IMR-90 (cell line): ENCODE measurements around the gene NPL. TPM values are rescaled to one million over a fixed set of nuclear protein-coding genes. Genes with fewer than 3 reads are reported as not detected.

Experiments
- ATAC-seq: fragments of 200-7000 bp; cut with Tn5 transposase; 2 replicates; pipeline ENCODE4 v1.9.1; 2020; ENCODE audit warnings: low read depth, mild to moderate bottlenecking, moderate library complexity
- BruUV-seq: library from RNA; stranded (reverse); fragments of 400-500 nt; replicated peaks from 2 replicates; lab custom pipeline; 2021; lab: Mats Ljungman, UMichigan
- CTCF ChIA-PET: fragments of 300-600 bp; formaldehyde crosslinking; extraction: SDS; loops from one replicate; lab custom pipeline; 2021; ENCODE audit warnings: antibody characterized with exemption; lab: Yijun Ruan, JAX
- POLR2A ChIA-PET: fragments of 300-600 bp; sonication (Branson Sonifier 250); formaldehyde crosslinking; loops from one replicate; lab custom pipeline; 2022; ENCODE audit warnings: antibody characterized with exemption; ENCODE audit not compliant: unreplicated experiment; lab: Charles Lee
- DNase-seq: peaks from one replicate; pipeline ENCODE4 v3.0.0; 2013
- H2AFZ ChIP-seq: replicated peaks from 2 replicates; pipeline ENCODE3; 2013; ENCODE audit warnings: low read length, mild to moderate bottlenecking; ENCODE audit not compliant: poor library complexity
- H2AK5ac ChIP-seq: 2 replicates; pipeline ENCODE4 v1.6.1; 2013; ENCODE audit warnings: low read depth, low read length, inconsistent platforms
- H2AK9ac ChIP-seq: replicated peaks from 2 replicates; pipeline ENCODE3; 2013; ENCODE audit warnings: mild to moderate bottlenecking, low read depth, low read length, moderate library complexity; ENCODE audit not compliant: poor library complexity
- H2BK120ac ChIP-seq: 2 replicates; pipeline ENCODE4 v1.6.1; 2013; ENCODE audit warnings: low read depth, low read length, inconsistent platforms
- H2BK15ac ChIP-seq: 3 replicates; pipeline ENCODE4 v1.6.1; 2013; ENCODE audit warnings: low read depth, low read length, inconsistent platforms
- H2BK20ac ChIP-seq: 2 replicates; pipeline ENCODE4 v1.6.1; 2013; ENCODE audit warnings: low read depth, mild to moderate bottlenecking, inconsistent platforms, low read length, moderate library complexity
- H2BK5ac ChIP-seq: 2 replicates; pipeline ENCODE4 v1.6.1; 2013; ENCODE audit warnings: mild to moderate bottlenecking, low read depth, low read length, inconsistent platforms; ENCODE audit not compliant: poor library complexity, severe bottlenecking
- H3K14ac ChIP-seq: replicated peaks from 2 replicates; pipeline ENCODE4 v1.6.1; 2013; ENCODE audit warnings: low read depth, low read length, inconsistent platforms
- H3K18ac ChIP-seq: 2 replicates; pipeline ENCODE4 v1.6.1; 2013; ENCODE audit warnings: low read depth, low read length, control low read depth
- H3K23ac ChIP-seq: 2 replicates; pipeline ENCODE4 v1.6.1; 2013; ENCODE audit warnings: low read depth, low read length, inconsistent platforms
- H3K27ac ChIP-seq: 2 replicates; pipeline ENCODE4 v1.5.1; 2013; ENCODE audit warnings: mild to moderate bottlenecking, control low read depth, low read length; ENCODE audit not compliant: insufficient read depth
- H3K27me3 ChIP-seq: 2 replicates; pipeline ENCODE4 v1.6.1; 2013; ENCODE audit warnings: low read length; ENCODE audit not compliant: control insufficient read depth, insufficient read depth
- H3K36me3 ChIP-seq: 2 replicates; pipeline ENCODE4 v1.6.1; 2013; ENCODE audit warnings: low read length, mixed read lengths; ENCODE audit not compliant: control insufficient read depth, insufficient read depth
- H3K4ac ChIP-seq: 2 replicates; pipeline ENCODE4 v1.6.1; 2013; ENCODE audit warnings: low read depth, low read length, inconsistent platforms
- H3K4me1 ChIP-seq: 2 replicates; pipeline ENCODE4 v1.6.1; 2013; ENCODE audit warnings: low read length, mixed read lengths; ENCODE audit not compliant: control insufficient read depth, insufficient read depth
- H3K4me2 ChIP-seq: 2 replicates; pipeline ENCODE4 v1.6.1; 2013; ENCODE audit warnings: low read depth, mild to moderate bottlenecking, control low read depth, low read length, moderate library complexity
- H3K4me3 ChIP-seq: 2 replicates; pipeline ENCODE4 v1.5.1; 2013; ENCODE audit warnings: low read depth, mild to moderate bottlenecking, control low read depth, low read length, moderate library complexity; ENCODE audit not compliant: insufficient read depth
- H3K56ac ChIP-seq: 2 replicates; pipeline ENCODE4 v1.6.1; 2013; ENCODE audit warnings: low read length, inconsistent platforms; ENCODE audit not compliant: insufficient read depth; ENCODE audit errors: extremely low read depth
- H3K79me1 ChIP-seq, 2 experiments: 2 replicates each; pipeline ENCODE4 v1.6.1; 2013; ENCODE audit warnings: low read length in 2 of 2, inconsistent platforms in 1 of 2, low read depth in 1 of 2
- H3K9ac ChIP-seq: 2 replicates; pipeline ENCODE4 v1.6.1; 2013; ENCODE audit warnings: low read depth, low read length, control low read depth
- H3K9me1 ChIP-seq: 2 replicates; pipeline ENCODE4 v1.6.1; 2013; ENCODE audit warnings: low read length, inconsistent platforms; ENCODE audit not compliant: insufficient read depth
- H3K9me3 ChIP-seq: 2 replicates; pipeline ENCODE4 v1.6.1; 2013; ENCODE audit warnings: low read length; ENCODE audit not compliant: control insufficient read depth, insufficient read depth
- H4K20me1 ChIP-seq: 2 replicates; pipeline ENCODE4 v1.6.1; 2013; ENCODE audit warnings: low read length, inconsistent platforms; ENCODE audit not compliant: insufficient read depth
- H4K5ac ChIP-seq: 2 replicates; pipeline ENCODE4 v1.6.1; 2013; ENCODE audit warnings: mild to moderate bottlenecking, low read depth, low read length, control low read depth
- H4K8ac ChIP-seq, 2 experiments: 2 replicates each; pipeline ENCODE4 v1.6.1; 2013; ENCODE audit warnings: low read depth in 2 of 2, low read length in 2 of 2, control low read depth in 1 of 2, inconsistent platforms in 1 of 2
- H4K91ac ChIP-seq: 2 replicates; pipeline ENCODE4 v1.6.1; 2013; ENCODE audit warnings: low read depth, low read length, inconsistent platforms; ENCODE audit not compliant: insufficient read depth
- CHD1 ChIP-seq: IDR thresholded peaks from 2 replicates; pipeline ENCODE4 v1.6.1; 2012; ENCODE audit warnings: low read depth, low read length, improper control_type of control experiment
- CTCF ChIP-seq: conservative IDR thresholded peaks from 2 replicates; pipeline ENCODE4 v1.5.1; 2012; ENCODE audit warnings: mild to moderate bottlenecking, low read depth, low read length, improper control_type of control experiment
- MAFK ChIP-seq: IDR thresholded peaks from 2 replicates; pipeline ENCODE4 v1.6.1; 2012; ENCODE audit warnings: low read depth, low read length, improper control_type of control experiment
- MXI1 ChIP-seq: IDR thresholded peaks from 2 replicates; pipeline ENCODE4 v1.6.1; 2012; ENCODE audit warnings: low read depth, mild to moderate bottlenecking, low read length, moderate library complexity, borderline replicate concordance
- NFE2L2 ChIP-seq: fragments of 150-350 bp; IDR thresholded peaks from 2 replicates; pipeline ENCODE4 v1.6.1; 2016; ENCODE audit warnings: low read depth, mild to moderate bottlenecking, low read length
- POLR2A ChIP-seq: IDR thresholded peaks from 2 replicates; pipeline ENCODE4 v1.6.1; 2012; ENCODE audit warnings: mild to moderate bottlenecking, low read depth, low read length
- RAD21 ChIP-seq: IDR thresholded peaks from 2 replicates; pipeline ENCODE4 v1.6.1; 2012; ENCODE audit warnings: low read length, improper control_type of control experiment
- RCOR1 ChIP-seq: IDR thresholded peaks from 2 replicates; pipeline ENCODE4 v1.6.1; 2012; ENCODE audit warnings: mild to moderate bottlenecking, low read length, improper control_type of control experiment; ENCODE audit not compliant: insufficient replicate concordance
- RFX5 ChIP-seq: IDR thresholded peaks from 2 replicates; pipeline ENCODE4 v1.8.0; 2012; ENCODE audit warnings: low read depth, mild to moderate bottlenecking, low read length, moderate library complexity
- SMC3 ChIP-seq: fragments of 150-350 bp; IDR thresholded peaks from 2 replicates; pipeline ENCODE4 v1.6.1; 2016; ENCODE audit warnings: low read depth, mild to moderate bottlenecking, antibody characterized with exemption, low read length, moderate library complexity
- WGBS, 2 experiments: methylation state at CpG; one replicate each; pipeline versions ENCODE4 v1.1.5 to v1.1.7; 2013; ENCODE audit warnings: missing lambda C conversion rate in 2 of 2; ENCODE audit not compliant: insufficient read length in 1 of 2; ENCODE audit errors: extremely low coverage in 2 of 2; 5-methylcytosine and 5-hydroxymethylcytosine counted together
- dilution Hi-C: fragments of 300-500 bp; cut with HindIII; formaldehyde crosslinking; loops from one replicate; pipeline ENCODE4 v1.14.3; 2018; ENCODE audit warnings: low sequenced_read_pairs; ENCODE audit not compliant: unreplicated experiment
- in situ Hi-C: fragments of 300-500 bp; cut with MboI; formaldehyde crosslinking; loops from 3 replicates; pipeline ENCODE4 v1.14.3; 2019; ENCODE audit warnings: low sequenced_read_pairs, inconsistent platforms, mixed read lengths
- intact Hi-C: fragments of 100-400 bp; cut with micrococcal nuclease; formaldehyde crosslinking; loops from 2 replicates; pipeline ENCODE4 v1.10.0; 2022
- polyA plus RNA-seq, 3 experiments: library from polyadenylated mRNA; depleted of rRNA; stranded (reverse); fragments of >200 nt; gene quantifications; 2 replicates each; pipeline ENCODE4 v1.2.3, GENCODE V29; 2012; ENCODE audit warnings: low replicate concordance in 1 of 3
- total RNA-seq: library from RNA; depleted of rRNA; stranded (reverse); fragments of >200 nt; gene quantifications from 2 replicates; pipeline ENCODE4 v1.2.3, GENCODE V29; 2012

The NPL gene
- total and polyA plus RNA-seq, 2 of the 4 experiments (the other 2 are of a cell fraction): 0.36 to 0.68 TPM

GRCh38 chr1:182803846-182804245 is 14.3 kb downstream of the NPL start:
- Histone ChIP-seq H3K9me1 (no peaks in the 10 kb centered on the region), H3K14ac (no peak overlapping the region), H4K20me1 (no peaks in the 10 kb centered on the region), H3K27ac (no peak overlapping the region), H3K79me1 (no peaks in the 10 kb centered on the region), H3K23ac (no peak overlapping the region), H3K4me2 (no peak overlapping the region), H2AK9ac (no peak overlapping the region), H3K18ac (no peak overlapping the region), H3K36me3 (no peaks in the 10 kb centered on the region), H4K91ac (no peak overlapping the region), H3K9ac (no peak overlapping the region), H3K9me3 (no peaks in the 10 kb centered on the region), H2BK15ac (no peak overlapping the region), H3K56ac (no peak overlapping the region), H3K4me3 (no peak overlapping the region), H2BK120ac (no peak overlapping the region), H2BK5ac (no peak overlapping the region), H2AK5ac (no peak overlapping the region), H2BK20ac (no peak overlapping the region), H4K8ac (no peak overlapping the region), H2AFZ (no peak overlapping the region), H4K5ac (no peak overlapping the region), H3K4me1 (no peaks in the 10 kb centered on the region), H3K27me3 (peaks cover 6% of the 10 kb centered on the region), H3K4ac (no peak overlapping the region)
- dilution Hi-C loops: no loop called here
- no CpG with 5 or more reads among the region's 1 CpG for WGBS, 2 experiments
- ATAC-seq (no peak), DNase-seq (no peak)
- TF ChIP-seq POLR2A (no peak), RFX5 (no peak), RCOR1 (no peak), RAD21 (no peak), CTCF (no peak), MXI1 (no peak), SMC3 (no peak), NFE2L2 (no peak), CHD1 (no peak), MAFK (no peak)
- POLR2A ChIA-PET: no interaction called here
- CTCF ChIA-PET: no interaction called here
- in situ Hi-C loops: no loop called here
- no TSS peak for BruUV-seq
- intact Hi-C loops: no loop called here
